HG03135 (cell line): Measurements from ENCODE around the gene REEP1.
"Not testable (repeated sequence)": the region's sequence is repeated elsewhere in the genome, so short reads cannot be mapped to it uniquely, and the experiment has no call there.

Experiments used
- ATAC-seq: cut with Tn5 transposase; IDR thresholded peaks from one replicate; pipeline ENCODE4 v1.9.1; 2021; ENCODE audit warnings: mild to moderate bottlenecking, moderate library complexity; ENCODE audit not compliant: unreplicated experiment

REEP1 gene

GRCh38 chr2:86347401-86347800 is 10.0 kb upstream of the REEP1 start:
- ATAC-seq = no peak

- not testable (repeated sequence) for ATAC-seq
Measured at GRCh38 chr2:86345783-86346370, 8.5 kb upstream of the REEP1 start.

- no peak for ATAC-seq
Measured at GRCh38 chr2:86344404-86344803, 7.0 kb upstream of the REEP1 start.

- ATAC-seq = no peak
Measured at GRCh38 chr2:86342488-86342887, 5.1 kb upstream of the REEP1 start.

- ATAC-seq = no peak
Measured at GRCh38 chr2:86341470-86341869, 4.0 kb upstream of the REEP1 start.

- ATAC-seq = no peak
Measured at GRCh38 chr2:86338778-86339295, 1.4 kb upstream of the REEP1 start.

- no peak for ATAC-seq
Measured at GRCh38 chr2:86336675-86337243, 667 bp downstream of the REEP1 start.

- no peak for ATAC-seq
Measured at GRCh38 chr2:86335865-86336674, 1.4 kb downstream of the REEP1 start.

GRCh38 chr2:86333378-86333777 is 4.0 kb downstream of the REEP1 start:
- ATAC-seq = no peak

- no peak for ATAC-seq
Measured at GRCh38 chr2:86332654-86333053, 4.8 kb downstream of the REEP1 start.

- no peak for ATAC-seq
Measured at GRCh38 chr2:86331384-86331783, 6.0 kb downstream of the REEP1 start.

- no peak for ATAC-seq
Measured at GRCh38 chr2:86330001-86330400, 7.4 kb downstream of the REEP1 start.

GRCh38 chr2:86323273-86324021 is 14.0 kb downstream of the REEP1 start:
- no peak for ATAC-seq

GRCh38 chr2:86319700-86320580 is 17.5 kb downstream of the REEP1 start:
- no peak for ATAC-seq

- ATAC-seq = no peak
Measured at GRCh38 chr2:86315084-86315483, 22.3 kb downstream of the REEP1 start.

GRCh38 chr2:86314125-86314524 is 23.3 kb downstream of the REEP1 start:
- no peak for ATAC-seq

GRCh38 chr2:86313341-86313740 is 24.1 kb downstream of the REEP1 start:
- no peak for ATAC-seq

- no peak for ATAC-seq
Measured at GRCh38 chr2:86311879-86312278, 25.5 kb downstream of the REEP1 start.

- no peak for ATAC-seq
Measured at GRCh38 chr2:86309966-86310365, 27.5 kb downstream of the REEP1 start.

GRCh38 chr2:86308984-86309695 is 28.3 kb downstream of the REEP1 start:
- no peak for ATAC-seq
